ENCODE data around the gene MBP.

MBP gene

GRCh38 chr18:77077401-77077800, 55.2 kb downstream of the MBP start (continued):
- TF ChIP-seq TSHZ2 (CRISPR knock-in tag; IDR thresholded peaks at IDR 0.05) (no peak), ZFP3 (CRISPR knock-in tag; IDR thresholded peaks at IDR 0.05) (no peak), ARNTL (CRISPR knock-in tag; IDR thresholded peaks at IDR 0.05; ENCODE audit: borderline replicate concordance, low read depth) (no peak), ZNF8 (CRISPR knock-in tag; IDR thresholded peaks at IDR 0.05) (no peak), GLIS3 (CRISPR knock-in tag; IDR thresholded peaks at IDR 0.05) (no peak), ZNF70 (CRISPR knock-in tag; IDR thresholded peaks at IDR 0.05) (no peak), ZFP30 (CRISPR knock-in tag; IDR thresholded peaks at IDR 0.05) (no peak), CSRNP3 (CRISPR knock-in tag; IDR thresholded peaks at IDR 0.05) (no peak)

GRCh38 chr18:77076111-77076510, 56.5 kb downstream of the MBP start:
- ATAC-seq: no peak
- no peak for TF ChIP-seq ZC3H10 (CRISPR knock-in tag; IDR thresholded peaks at IDR 0.05)
- no peak for TF ChIP-seq PPARA (CRISPR knock-in tag; IDR thresholded peaks at IDR 0.05; ENCODE audit: borderline replicate concordance)
- TF ChIP-seq CREB5 (CRISPR knock-in tag; IDR thresholded peaks at IDR 0.05; ENCODE audit: low read depth): no peak
- TF ChIP-seq PATZ1 (CRISPR knock-in tag; IDR thresholded peaks at IDR 0.05; ENCODE audit: borderline replicate concordance): no peak
- TF ChIP-seq POU6F1 (CRISPR knock-in tag; IDR thresholded peaks at IDR 0.05; ENCODE audit: borderline replicate concordance, low read depth): no peak
- TF ChIP-seq TSHZ2 (CRISPR knock-in tag; IDR thresholded peaks at IDR 0.05): no peak
- no peak for TF ChIP-seq RARB (CRISPR knock-in tag; IDR thresholded peaks at IDR 0.05)
- no peak for TF ChIP-seq GLIS3 (CRISPR knock-in tag; IDR thresholded peaks at IDR 0.05)
- no peak for TF ChIP-seq TOX (CRISPR knock-in tag; IDR thresholded peaks at IDR 0.05; ENCODE audit: borderline replicate concordance)
- no peak for TF ChIP-seq ARNTL (CRISPR knock-in tag; IDR thresholded peaks at IDR 0.05; ENCODE audit: borderline replicate concordance, low read depth)
- no peak for TF ChIP-seq ZNF565 (CRISPR knock-in tag; conservative IDR thresholded peaks at IDR 0.05; ENCODE audit: low read depth)
- no peak for TF ChIP-seq SNAI2 (CRISPR knock-in tag; IDR thresholded peaks at IDR 0.05)
- TF ChIP-seq ISL1 (CRISPR knock-in tag; IDR thresholded peaks at IDR 0.05): no peak
- no peak for TF ChIP-seq ZFP30 (CRISPR knock-in tag; IDR thresholded peaks at IDR 0.05)
- TF ChIP-seq ESRRG (CRISPR knock-in tag; IDR thresholded peaks at IDR 0.05): no peak
- no peak for TF ChIP-seq ZFP3 (CRISPR knock-in tag; IDR thresholded peaks at IDR 0.05)
- TF ChIP-seq ZNF8 (CRISPR knock-in tag; IDR thresholded peaks at IDR 0.05): no peak
- no peak for TF ChIP-seq OSR1 (CRISPR knock-in tag; IDR thresholded peaks at IDR 0.05)
- no peak for TF ChIP-seq CSRNP3 (CRISPR knock-in tag; IDR thresholded peaks at IDR 0.05)
- no peak for TF ChIP-seq CSDC2 (CRISPR knock-in tag; IDR thresholded peaks at IDR 0.05)

Measured in SK-N-SH treated with all-trans-retinoic acid at 6 μM for 48 hours (cell line).